ENCODE data around the gene PCCA. TPM values are rescaled to one million over a fixed set of nuclear protein-coding genes. Genes with fewer than 3 reads are reported as not detected.
"Not testable (repeated sequence)": the region's sequence is repeated elsewhere in the genome, so short reads cannot be mapped to it uniquely, and the experiment has no call there.

PCCA gene
- total RNA-seq, 1 donor from 2014 or later = 7.7 TPM

GRCh38 chr13:100350601-100351000 is 261.7 kb downstream of the PCCA start:
- intact Hi-C loops (cut with micrococcal nuclease) = no loop called here

- intact Hi-C loops (cut with micrococcal nuclease) = no loop called here
Observed at GRCh38 chr13:100356426-100356825, 267.5 kb downstream of the PCCA start.

GRCh38 chr13:100356889-100357288 is 268.0 kb downstream of the PCCA start:
- intact Hi-C loops (cut with micrococcal nuclease) = no loop called here

- intact Hi-C loops (cut with micrococcal nuclease) = no loop called here
Observed at GRCh38 chr13:100357764-100358163, 268.9 kb downstream of the PCCA start.

- intact Hi-C loops (cut with micrococcal nuclease) = loop anchor here (10.0 kb wide), 1 partner anchor 153 kb away; no protein-coding TSS in a partner anchor
Observed at GRCh38 chr13:100361504-100361903, 272.6 kb downstream of the PCCA start.

GRCh38 chr13:100362371-100362770 is 273.5 kb downstream of the PCCA start:
- intact Hi-C loops (cut with micrococcal nuclease) = loop anchor here (10.0 kb wide), 1 partner anchor 152 kb away; no protein-coding TSS in a partner anchor

GRCh38 chr13:100362781-100363180 is 273.9 kb downstream of the PCCA start:
- intact Hi-C loops (cut with micrococcal nuclease) = loop anchor here (10.0 kb wide), 1 partner anchor 152 kb away; no protein-coding TSS in a partner anchor

GRCh38 chr13:100363285-100363711 is 274.4 kb downstream of the PCCA start:
- intact Hi-C loops (cut with micrococcal nuclease) = loop anchor here (10.0 kb wide), 1 partner anchor 152 kb away; no protein-coding TSS in a partner anchor

GRCh38 chr13:100363874-100364273 is 275.0 kb downstream of the PCCA start:
- intact Hi-C loops (cut with micrococcal nuclease) = loop anchor here (10.0 kb wide), 1 partner anchor 151 kb away; no protein-coding TSS in a partner anchor

GRCh38 chr13:100364591-100364990 is 275.7 kb downstream of the PCCA start:
- intact Hi-C loops (cut with micrococcal nuclease) = loop anchor here (10.0 kb wide), 1 partner anchor 150 kb away; no protein-coding TSS in a partner anchor

GRCh38 chr13:100365680-100366079 is 276.8 kb downstream of the PCCA start:
- intact Hi-C loops (cut with micrococcal nuclease) = loop anchor here (10.0 kb wide), 1 partner anchor 149 kb away; no protein-coding TSS in a partner anchor

- intact Hi-C loops (cut with micrococcal nuclease) = no loop called here
Observed at GRCh38 chr13:100378533-100378932, 289.6 kb downstream of the PCCA start.

- intact Hi-C loops (cut with micrococcal nuclease) = no loop called here
Observed at GRCh38 chr13:100381595-100382224, 292.8 kb downstream of the PCCA start.

- intact Hi-C loops (cut with micrococcal nuclease) = no loop called here
Observed at GRCh38 chr13:100382785-100383184, 293.9 kb downstream of the PCCA start.

GRCh38 chr13:100387416-100387815 is 298.5 kb downstream of the PCCA start:
- intact Hi-C loops (cut with micrococcal nuclease) = no loop called here

GRCh38 chr13:100388150-100388549 is 299.3 kb downstream of the PCCA start:
- intact Hi-C loops (cut with micrococcal nuclease) = not testable (repeated sequence)

GRCh38 chr13:100388923-100389322 is 300.0 kb downstream of the PCCA start:
- intact Hi-C loops (cut with micrococcal nuclease) = no loop called here

GRCh38 chr13:100389617-100390016 is 300.7 kb downstream of the PCCA start:
- intact Hi-C loops (cut with micrococcal nuclease) = loop anchor here (5.0 kb wide), 1 partner anchor 43 kb away; no protein-coding TSS in a partner anchor

- intact Hi-C loops (cut with micrococcal nuclease) = loop anchor here (5.0 kb wide), 1 partner anchor 39 kb away; no protein-coding TSS in a partner anchor
Observed at GRCh38 chr13:100392709-100393630, 304.1 kb downstream of the PCCA start.

GRCh38 chr13:100394005-100394695 is 305.3 kb downstream of the PCCA start:
- intact Hi-C loops (cut with micrococcal nuclease) = loop anchor here (5.0 kb wide), 1 partner anchor 38 kb away; no protein-coding TSS in a partner anchor

Data from T-helper 2 cell treated with Interferon-gamma antibody and Interleukin-4, amounts not matched to agents 100 ng/mL and 5 ng/mL, for 36 hours (primary cell).